ENCODE measurements around the gene DDX1.

DDX1 gene

DNA sequence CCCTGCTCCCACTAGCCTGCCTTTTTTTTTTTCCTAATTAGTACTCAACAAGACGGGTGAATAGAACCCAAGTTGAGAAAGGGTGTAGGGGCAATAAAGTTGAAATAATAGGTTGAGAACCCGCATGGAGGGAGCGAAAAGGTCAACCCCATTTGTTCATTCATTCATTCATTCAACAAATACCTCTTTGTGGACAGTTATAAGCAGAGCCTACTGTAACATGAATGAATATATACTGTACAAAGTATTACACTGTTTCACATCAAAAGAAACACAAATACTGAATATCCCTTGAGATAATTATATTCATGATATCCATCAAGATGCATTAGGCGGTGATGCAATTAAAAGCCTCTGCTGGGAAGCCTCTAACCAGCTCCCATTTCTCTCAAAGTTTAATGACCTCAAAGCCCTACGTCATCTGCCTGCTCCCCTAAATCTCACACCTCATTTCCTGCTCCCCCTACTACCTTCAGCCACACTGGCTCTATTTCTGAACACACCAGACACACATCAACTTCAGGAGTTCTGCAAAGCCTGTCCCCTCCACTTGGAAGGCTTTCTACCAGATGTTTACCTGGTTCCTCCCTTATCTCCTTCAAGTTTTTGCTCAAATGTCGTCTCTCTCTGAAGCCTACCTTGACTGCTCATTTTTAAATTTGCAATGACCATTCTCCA lies 29.2 kb upstream of the DDX1 start:
- no peak for DNase-seq (ENCODE audit: low read depth)

GRCh38 chr2:15563227-15564100 lies 28.2 kb upstream of the DDX1 start:
- DNase-seq (ENCODE audit: low read depth) = no peak

- DNase-seq (ENCODE audit: low read depth) = no peak
Measured at GRCh38 chr2:15565392-15565791, 26.3 kb upstream of the DDX1 start.

DNA sequence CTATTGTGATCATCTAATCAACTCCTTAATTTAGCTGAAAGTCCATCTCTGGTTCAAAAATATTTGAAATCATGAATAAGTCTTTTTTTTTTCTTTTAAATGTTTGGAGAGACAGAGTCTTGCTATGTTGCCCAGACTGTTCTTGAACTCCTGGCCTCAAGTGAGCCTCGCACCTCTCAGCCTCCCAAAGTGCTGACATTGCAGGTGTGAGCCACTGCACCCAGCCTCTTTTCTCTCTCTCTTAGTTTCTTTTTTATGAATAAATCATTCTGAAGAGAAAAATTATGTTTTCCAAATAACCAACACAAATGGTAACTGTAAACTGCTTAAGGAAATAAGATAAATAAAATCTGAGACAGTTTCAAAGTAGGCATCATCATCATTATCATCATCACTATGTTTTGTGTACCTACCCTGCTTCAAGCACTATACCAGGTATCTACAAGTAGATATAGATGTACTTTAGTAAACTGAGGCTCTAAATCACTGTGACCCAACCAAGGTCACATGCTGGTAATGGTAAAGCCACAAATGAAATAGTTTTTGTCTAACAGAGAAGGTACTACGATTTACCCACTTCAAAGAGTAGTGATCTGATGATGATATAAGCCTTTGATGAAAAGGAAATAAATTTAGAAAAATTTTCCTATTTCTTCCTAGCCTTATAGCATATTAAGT lies 25.5 kb upstream of the DDX1 start:
- DNase-seq (ENCODE audit: low read depth) = no peak

GRCh38 chr2:15566912-15567311 lies 24.8 kb upstream of the DDX1 start:
- no peak for DNase-seq (ENCODE audit: low read depth)

- DNase-seq (ENCODE audit: low read depth) = no peak
Measured at GRCh38 chr2:15568874-15569273, 22.8 kb upstream of the DDX1 start.

- no peak for DNase-seq (ENCODE audit: low read depth)
Measured at GRCh38 chr2:15570104-15570503, 21.6 kb upstream of the DDX1 start.

DNA sequence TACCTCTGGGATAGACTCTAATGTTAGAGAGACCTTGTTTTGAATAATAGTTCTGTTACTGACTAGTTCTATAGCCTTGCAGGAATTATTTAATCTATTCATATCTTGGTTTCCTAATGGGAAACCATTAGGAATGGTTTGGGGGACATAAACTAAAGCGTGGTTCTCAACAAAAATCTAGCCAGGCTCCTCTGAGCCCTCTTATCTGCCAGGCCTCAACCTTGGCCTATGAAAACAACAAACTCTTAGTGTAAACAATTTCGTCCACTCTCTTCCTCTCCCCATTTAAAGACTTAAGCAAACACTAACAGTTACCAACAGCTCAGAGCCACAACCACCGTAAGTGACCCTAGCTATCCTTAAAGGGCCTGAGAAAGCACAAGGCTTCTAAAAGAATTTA lies 19.9 kb upstream of the DDX1 start:
- no peak for DNase-seq (ENCODE audit: low read depth)

DNA sequence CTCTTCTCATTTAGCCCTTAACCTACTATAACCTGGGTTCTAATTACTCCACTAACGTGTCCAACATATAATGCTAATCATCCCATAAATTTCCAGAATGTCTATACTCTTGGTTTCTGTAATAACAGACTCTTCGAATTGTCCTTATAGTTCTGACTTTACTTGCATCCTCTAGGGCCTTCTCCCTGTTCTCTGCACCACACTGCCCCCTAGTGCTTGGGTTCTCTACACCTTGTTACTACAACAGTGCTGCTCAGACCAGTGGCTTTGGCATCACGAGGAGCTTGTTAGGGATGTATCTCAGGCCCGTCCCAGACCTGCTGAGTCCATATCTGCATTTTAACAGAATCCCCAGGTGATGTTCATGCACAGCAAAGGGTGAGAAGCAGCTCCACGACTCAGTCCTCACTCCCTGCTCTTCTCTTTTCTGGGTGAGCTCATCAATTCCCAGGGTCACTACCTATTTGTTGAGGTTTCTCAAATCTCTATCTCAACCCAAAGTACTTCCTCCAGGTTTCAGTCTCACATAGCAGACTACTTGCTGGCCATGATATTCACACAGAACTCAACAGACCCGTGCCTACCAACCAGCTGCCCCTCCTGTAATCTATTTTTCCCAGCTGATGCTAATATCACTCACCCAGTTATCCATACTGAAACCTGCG lies 14.5 kb upstream of the DDX1 start:
- DNase-seq (ENCODE audit: low read depth) = peak; percentile 78

- DNase-seq (ENCODE audit: low read depth) = no peak
Measured at GRCh38 chr2:15579641-15580040, 12.0 kb upstream of the DDX1 start.

DNA sequence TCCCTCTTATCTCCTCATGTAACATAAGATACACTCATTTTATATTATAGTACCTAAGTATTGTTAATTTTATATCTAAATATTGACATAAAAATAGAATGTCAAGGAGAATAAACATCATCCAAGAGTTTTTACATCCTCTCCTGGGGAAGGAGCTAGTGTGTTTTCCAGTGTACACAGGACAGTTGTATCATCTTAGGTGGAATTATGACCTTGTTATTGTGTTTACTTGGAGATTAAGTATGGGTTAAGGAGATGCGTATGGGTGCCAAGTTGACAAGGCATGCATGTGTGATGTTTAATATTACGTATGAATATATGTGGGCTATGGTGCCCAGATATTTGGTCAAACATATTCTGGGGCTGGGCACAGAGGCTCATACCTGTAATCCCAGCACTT lies 11.2 kb upstream of the DDX1 start:
- DNase-seq (ENCODE audit: low read depth) = no peak

- no peak for DNase-seq (ENCODE audit: low read depth)
Measured at GRCh38 chr2:15582710-15583357, 8.8 kb upstream of the DDX1 start.

DNA sequence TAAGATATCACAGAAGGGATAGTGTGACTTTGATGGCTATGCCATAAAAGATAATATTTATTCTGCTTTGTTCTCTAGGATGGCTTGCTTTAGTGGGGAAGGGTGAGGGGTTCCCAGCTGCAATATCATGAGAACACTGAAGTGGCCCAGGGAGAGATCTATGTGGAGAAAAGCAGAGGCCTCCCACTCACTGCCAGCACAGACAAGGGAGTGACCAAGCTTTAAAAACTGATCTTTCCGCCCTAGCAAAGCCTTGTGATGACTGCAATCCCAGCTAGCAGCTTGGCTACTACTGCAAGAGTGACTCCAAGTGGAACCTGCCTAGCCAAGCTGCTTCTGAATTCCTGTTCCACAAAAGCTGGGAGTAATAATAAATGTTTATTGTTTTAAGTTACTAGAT lies 7.8 kb upstream of the DDX1 start:
- no peak for DNase-seq (ENCODE audit: low read depth)

DNA sequence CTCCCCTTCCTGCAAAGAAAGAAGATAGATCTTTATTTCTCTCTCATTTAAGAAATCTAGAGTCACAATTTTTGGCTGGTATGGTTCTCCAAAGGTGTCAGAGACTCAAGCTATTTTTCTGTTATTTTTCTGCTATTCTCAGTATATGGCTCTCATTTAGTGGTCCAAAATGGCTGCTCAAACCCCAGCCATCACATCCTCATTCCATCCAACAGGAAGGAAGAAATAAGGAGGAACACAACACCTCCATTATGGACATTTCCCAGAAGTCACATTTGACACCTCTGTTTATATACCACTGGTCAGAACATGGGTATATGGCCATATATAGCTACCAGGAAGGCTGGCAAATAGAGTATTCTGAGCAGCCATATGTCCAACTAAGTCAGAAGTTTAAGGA lies 7.4 kb upstream of the DDX1 start:
- no peak for DNase-seq (ENCODE audit: low read depth)

DNA sequence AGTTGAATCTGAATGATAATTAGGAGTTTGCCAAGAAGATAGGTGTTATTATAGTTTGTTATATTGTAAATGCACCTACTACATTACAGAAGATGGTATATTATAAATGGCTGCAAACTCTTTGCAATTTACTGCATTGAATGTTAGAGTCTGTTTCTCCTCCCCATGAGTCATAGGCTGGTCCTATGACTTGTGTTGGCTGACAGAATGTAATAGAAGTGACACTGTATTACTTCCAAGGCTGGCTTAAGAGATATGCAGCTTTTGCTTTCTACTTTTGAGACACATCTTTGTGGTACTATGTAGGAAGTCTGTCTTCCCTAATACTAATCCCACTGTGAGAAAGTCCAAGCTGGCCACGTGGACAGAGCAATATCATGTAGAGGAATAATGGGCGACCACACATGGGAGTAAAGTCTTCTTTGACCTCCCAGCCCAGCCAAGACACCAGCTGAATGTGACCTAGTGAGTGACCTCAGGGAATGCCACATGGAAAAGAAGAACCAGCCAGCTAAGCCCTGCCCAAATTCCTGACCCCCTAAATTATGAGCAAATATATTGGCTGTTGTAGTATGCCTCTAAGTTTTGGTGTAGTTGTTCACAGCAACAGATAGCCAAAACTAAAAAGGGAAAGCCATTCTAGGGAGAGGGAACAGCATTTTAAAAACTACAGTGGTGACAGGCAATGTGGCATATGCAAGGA lies 6.8 kb upstream of the DDX1 start:
- DNase-seq (ENCODE audit: low read depth) = no peak

DNA sequence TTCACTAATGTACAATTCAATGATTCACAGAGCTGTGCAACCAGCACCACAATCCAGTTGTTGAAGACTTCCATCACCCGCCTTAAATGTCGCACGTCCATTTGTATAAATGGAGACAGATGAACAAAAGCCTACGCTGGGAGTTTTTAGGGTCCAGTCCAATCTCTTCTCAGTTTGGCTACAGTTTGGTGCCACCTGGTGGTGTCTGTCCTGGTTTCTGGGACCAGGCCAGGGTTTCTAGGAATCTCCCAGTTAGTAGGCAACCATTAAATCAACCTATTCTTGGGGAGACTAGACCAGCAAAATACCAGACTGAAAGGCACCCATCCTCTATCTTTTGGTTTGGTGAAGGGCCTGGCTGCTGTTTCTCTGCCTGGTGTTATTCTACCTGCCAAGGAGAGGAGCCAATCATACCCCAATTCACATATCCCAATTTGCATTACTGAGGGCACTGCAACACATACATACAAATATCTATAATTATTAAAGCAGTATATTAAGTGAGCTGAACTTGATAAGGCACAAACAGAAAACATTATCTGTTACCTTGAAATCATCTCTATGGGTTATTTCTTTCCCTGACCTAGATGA lies 3.2 kb upstream of the DDX1 start:
- DNase-seq (ENCODE audit: low read depth) = peak; percentile 14

- DNase-seq (ENCODE audit: low read depth) = no peak
Measured at GRCh38 chr2:15591373-15591691, 336 bp upstream of the DDX1 start.

DNA sequence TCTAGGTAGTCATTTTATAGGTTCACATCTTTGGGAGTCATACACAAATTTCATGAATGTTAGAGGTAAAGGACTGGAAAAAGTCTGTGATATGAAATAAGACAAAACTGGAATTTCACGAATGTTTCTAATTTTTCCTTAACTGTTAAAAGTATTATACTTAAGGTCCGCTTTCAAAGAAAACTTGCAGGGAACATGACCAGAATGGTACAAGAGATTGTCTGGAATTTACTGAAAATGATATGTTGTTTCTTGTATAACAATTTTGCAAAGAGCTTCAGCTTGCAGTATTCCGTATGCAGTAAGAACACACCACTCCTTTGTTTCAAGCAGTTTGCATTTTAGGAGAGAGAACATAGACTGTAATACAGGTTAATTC lies 1.6 kb downstream of the DDX1 start:
- DNase-seq (ENCODE audit: low read depth) = no peak

- DNase-seq (ENCODE audit: low read depth) = no peak
Measured at GRCh38 chr2:15594291-15595256, 2.9 kb downstream of the DDX1 start.

DNA sequence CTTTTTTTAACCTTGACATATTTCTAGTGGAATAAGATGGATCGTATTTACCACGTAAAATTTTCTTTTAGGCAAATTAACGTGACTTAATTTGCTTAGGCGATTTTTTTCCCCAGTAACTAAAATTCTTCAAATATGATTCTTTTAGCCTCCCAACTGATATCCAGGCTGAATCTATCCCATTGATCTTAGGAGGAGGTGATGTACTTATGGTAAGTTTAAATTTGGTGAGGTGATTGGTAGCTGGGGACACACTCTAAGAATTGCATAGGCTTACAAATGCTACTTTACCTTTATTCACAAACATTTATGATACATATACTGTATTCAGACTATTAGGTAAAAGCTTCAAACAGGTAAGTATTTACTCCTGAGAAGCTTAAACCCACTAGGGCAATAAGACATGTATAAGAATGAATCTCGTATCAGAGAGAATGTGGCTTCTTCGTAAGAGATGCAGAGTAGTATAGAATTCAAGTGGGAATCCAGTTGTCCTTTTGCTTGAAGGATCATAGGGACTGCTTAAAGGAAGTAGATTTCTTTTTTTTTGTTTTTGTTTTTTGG lies 3.8 kb downstream of the DDX1 start:
- DNase-seq (ENCODE audit: low read depth) = no peak
